NCI-H526 treated with DMSO at 0.1 percent for 48 hours (cell line): ENCODE data around the gene DUSP2.
A peak's percentile ranks its signal among the peaks of the same experiment; 100 is the strongest.
"Not testable (repeated sequence)": the region's sequence is repeated elsewhere in the genome, so short reads cannot be mapped to it uniquely, and the experiment has no call there.

ENCODE experiments used
- DNase-seq: peaks from one replicate; lab custom pipeline; 2025; lab: John Stamatoyannopoulos, UW

The DUSP2 gene

GRCh38 chr2:96146881-96147592 lies 1.8 kb upstream of the DUSP2 start:
- DNase-seq = no peak

- no peak for DNase-seq
Observed at GRCh38 chr2:96146153-96146880, 1.1 kb upstream of the DUSP2 start.

- DNase-seq = no peak
Observed at GRCh38 chr2:96145848-96146152, 560 bp upstream of the DUSP2 start.

GRCh38 chr2:96144481-96145035 lies 682 bp downstream of the DUSP2 start:
- peak; percentile 55 for DNase-seq

GRCh38 chr2:96143848-96144480 lies 1.3 kb downstream of the DUSP2 start:
- peak; percentile 55 for DNase-seq

GRCh38 chr2:96143231-96143847 lies 1.9 kb downstream of the DUSP2 start:
- DNase-seq = no peak

- DNase-seq = no peak
Observed at GRCh38 chr2:96142217-96143113, 2.8 kb downstream of the DUSP2 start.

- DNase-seq = not testable (repeated sequence)
Observed at GRCh38 chr2:96141624-96141967, 3.6 kb downstream of the DUSP2 start.

GRCh38 chr2:96140941-96141623 lies 4.2 kb downstream of the DUSP2 start:
- DNase-seq = no peak

- no peak for DNase-seq
Observed at GRCh38 chr2:96139181-96139758, 6.0 kb downstream of the DUSP2 start.

GRCh38 chr2:96138179-96139145 lies 6.8 kb downstream of the DUSP2 start, which contains the start of gene ASTL:
Gene ASTL (minus strand): TSS chr2:96138502. CDS start chr2:96138436, 66 bp downstream.
- DNase-seq = peak; percentile 69

- no peak for DNase-seq
Observed at GRCh38 chr2:96137321-96138178, 7.7 kb downstream of the DUSP2 start.

- DNase-seq = no peak
Observed at GRCh38 chr2:96136129-96136720, 9.0 kb downstream of the DUSP2 start.

GRCh38 chr2:96135621-96136020 lies 9.6 kb downstream of the DUSP2 start:
- DNase-seq = no peak

GRCh38 chr2:96135171-96135570 lies 10.1 kb downstream of the DUSP2 start:
- no peak for DNase-seq

- DNase-seq = no peak
Observed at GRCh38 chr2:96134421-96134820, 10.8 kb downstream of the DUSP2 start.

- no peak for DNase-seq
Observed at GRCh38 chr2:96131813-96132745, 13.2 kb downstream of the DUSP2 start.
